GM19455 (cell line): ENCODE results near the gene KRT33A.

ENCODE experiments used
- ATAC-seq: cut with Tn5 transposase; IDR thresholded peaks from one replicate; pipeline ENCODE4 v1.9.1; 2021; ENCODE audit not compliant: unreplicated experiment

Gene KRT33A

GRCh38 chr17:41304091-41304490, 46.5 kb downstream of the KRT33A start:
- ATAC-seq = no peak

- no peak for ATAC-seq
Measured at GRCh38 chr17:41302981-41303380, 47.6 kb downstream of the KRT33A start.

GRCh38 chr17:41301916-41302901, 48.4 kb downstream of the KRT33A start, which contains the start of gene KRTAP29-1:
Gene KRTAP29-1 (minus strand): TSS chr17:41302851. CDS start chr17:41302851, 0 bp downstream.
- ATAC-seq = no peak

GRCh38 chr17:41301204-41301790, 49.3 kb downstream of the KRT33A start:
- no peak for ATAC-seq

- no peak for ATAC-seq
Measured at GRCh38 chr17:41298458-41299135, 52.0 kb downstream of the KRT33A start.

GRCh38 chr17:41296846-41297245, 53.8 kb downstream of the KRT33A start:
- ATAC-seq = no peak
